Measurements from ENCODE around the gene DUSP8.

The DUSP8 gene

DNA sequence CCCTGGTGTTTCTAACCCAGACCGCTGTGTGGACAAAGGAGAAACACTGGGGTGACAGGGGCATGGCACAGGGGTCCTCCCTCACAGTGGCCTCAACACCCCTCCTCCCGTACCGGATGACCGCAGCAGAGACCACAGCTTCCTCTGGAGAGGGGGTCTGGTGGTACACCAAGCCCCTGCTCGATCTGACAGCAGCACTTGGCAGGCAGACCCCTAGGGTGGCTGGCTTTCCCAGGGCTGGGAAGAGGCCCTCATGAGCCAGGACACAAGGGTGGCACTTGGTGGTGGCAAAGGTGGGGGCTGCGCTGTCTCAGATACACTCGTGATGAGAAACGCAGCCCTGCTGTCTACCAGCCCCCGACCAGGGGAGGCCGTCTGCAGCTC lies 38.7 kb downstream of the DUSP8 start:
- no peak for DNase-seq (ENCODE audit: low read depth in 2 of 3, low spot score in 1 of 3)

DNA sequence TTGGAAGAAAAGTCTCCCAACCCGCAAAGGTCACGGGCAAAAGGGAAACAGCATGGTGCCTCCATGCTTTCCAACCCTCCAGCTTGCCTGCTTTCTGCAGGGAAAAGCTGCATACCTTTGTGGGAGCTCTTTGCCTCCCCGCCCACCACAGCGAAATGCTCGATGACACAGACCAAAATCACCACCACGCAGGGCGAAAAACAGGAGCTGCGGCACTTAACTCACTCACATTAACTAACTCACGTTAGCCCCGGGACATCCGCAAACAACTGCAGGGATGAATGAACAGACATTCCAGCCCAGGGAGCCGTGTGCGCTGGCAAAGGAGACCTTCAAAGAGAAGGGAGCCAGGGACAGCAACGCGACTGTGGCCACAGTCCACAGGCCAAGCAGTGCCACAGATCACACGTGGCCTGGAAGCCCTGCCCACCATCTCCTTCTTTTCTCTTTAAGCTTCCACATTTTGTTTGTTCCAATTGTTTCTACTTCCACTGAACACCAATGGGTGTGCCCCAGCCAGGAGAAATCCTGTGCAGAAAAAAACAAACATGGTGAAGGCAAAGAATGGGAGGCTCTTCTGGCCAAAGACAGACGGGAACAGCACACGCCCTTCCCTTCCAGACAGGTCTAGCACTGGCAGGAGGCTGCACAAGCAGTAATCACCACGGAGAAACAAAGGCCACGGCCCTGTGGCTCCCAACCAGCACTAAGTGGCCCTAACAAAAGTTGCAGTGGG lies 39.3 kb downstream of the DUSP8 start:
- no peak for DNase-seq (ENCODE audit: low read depth in 2 of 3, low spot score in 1 of 3)

DNA sequence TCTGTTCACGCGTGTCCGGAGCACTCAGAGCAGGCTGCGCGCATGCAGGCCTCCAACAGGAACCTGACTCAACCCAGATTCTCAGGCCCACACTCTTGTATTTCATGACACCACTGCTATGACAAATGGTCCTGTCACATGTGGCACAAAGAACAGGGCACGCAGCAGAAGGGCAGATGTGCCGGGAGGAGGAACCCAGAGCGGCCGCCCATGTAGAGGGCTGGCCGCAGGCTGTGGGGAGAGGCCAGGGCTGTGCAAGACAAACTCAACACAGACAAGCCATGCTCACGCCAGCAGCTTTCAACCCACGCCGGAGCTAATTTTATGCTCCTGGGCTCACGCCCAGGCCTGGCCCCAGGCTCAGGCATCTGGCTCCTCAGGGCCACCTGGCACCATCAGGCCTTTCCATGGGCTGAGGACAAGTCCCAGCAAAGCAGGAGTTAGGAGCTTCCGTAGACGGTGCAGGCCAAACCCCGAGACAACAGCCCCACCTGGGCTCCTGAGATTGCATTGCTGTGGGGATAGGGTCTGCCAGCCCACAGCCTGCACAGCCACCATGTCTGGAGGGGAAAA lies 40.0 kb downstream of the DUSP8 start:
- no peak for DNase-seq (ENCODE audit: low read depth in 2 of 3, low spot score in 1 of 3)

DNA sequence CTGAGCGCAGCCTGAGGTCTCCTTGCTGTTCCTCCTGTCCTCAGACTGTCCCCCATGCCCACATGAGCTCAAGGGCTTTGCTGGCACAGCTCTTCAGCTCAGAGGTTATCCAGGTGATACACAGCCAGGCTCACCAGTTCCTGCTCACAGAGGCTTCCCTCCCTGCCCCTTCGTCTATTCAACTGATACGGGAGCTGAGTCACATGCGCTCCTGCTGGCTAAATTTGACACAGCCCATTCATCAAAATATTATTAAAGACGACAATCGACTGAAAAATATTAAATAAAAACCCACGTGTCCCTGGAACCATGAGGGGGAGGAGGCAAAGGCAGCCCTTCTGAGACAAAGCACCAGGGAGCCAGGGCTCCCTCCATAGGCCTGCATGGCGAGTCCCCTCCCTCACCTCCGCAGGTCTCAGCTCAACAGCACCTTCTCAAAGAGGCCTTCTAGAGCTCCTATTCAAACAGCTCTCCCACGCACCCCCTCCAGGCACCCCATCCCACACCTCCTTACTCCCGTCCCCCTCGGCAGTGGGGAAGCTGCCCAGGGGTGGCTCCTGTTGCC lies 40.5 kb downstream of the DUSP8 start:
- DNase-seq (ENCODE audit: low read depth in 2 of 3, low spot score in 1 of 3): no peak

DNA sequence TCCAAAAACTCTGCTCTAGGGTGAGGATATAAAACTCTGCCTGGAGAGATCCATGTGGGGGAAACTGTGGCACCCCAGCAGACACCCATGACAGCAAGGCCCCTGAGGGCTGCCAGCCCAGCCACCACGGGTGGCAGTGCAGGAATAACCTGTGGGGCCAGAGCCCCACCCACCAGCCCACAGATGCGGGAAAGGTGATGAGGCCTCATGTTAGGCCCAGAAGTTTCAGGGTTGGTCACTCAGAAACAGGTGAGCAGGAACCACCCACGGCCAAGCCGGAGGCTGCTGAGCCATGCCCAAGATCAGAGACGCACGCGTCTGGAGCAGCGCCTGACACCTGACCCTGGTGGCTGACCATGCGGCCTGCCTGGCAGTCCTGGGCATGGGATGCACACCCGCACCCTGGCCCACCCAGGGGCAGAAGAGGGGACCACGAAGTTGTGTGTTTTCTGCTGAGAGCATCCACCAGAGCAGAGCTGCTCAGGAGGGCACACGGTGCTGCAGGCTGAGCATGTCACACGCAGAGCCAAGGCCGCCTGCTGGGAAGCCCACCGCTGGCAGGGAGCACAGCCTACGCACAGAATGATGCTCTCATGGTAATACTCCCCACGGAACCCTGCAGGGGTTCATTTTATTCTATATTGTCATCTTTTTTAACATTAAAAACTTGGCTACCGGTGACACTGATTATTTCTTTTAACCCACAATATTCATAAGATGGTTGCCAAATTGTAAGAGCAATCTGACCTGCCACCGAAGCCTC lies 41.2 kb downstream of the DUSP8 start:
- DNase-seq (ENCODE audit: low read depth in 2 of 3, low spot score in 1 of 3): no peak

DNA sequence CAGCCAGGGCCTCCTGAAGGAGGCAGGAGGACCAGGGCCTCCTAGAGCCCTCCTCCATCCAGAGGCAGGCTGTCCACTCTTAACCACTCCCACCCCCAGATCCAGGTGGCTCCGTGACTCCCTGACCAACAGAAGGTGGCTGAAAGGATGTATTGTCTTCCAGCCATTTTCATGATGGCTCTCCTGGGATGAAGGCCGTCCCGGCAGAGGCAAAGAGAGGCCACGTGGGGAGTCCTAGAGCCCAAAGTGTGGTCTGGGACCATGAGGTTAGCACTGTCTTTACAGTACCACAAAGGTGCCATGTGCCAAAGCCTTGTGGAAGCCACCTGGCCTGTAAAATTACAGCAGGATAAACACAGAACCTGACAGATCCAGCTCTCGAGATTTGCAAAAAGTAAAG lies 42.3 kb downstream of the DUSP8 start:
- no peak for DNase-seq (ENCODE audit: low read depth in 2 of 3, low spot score in 1 of 3)

DNA sequence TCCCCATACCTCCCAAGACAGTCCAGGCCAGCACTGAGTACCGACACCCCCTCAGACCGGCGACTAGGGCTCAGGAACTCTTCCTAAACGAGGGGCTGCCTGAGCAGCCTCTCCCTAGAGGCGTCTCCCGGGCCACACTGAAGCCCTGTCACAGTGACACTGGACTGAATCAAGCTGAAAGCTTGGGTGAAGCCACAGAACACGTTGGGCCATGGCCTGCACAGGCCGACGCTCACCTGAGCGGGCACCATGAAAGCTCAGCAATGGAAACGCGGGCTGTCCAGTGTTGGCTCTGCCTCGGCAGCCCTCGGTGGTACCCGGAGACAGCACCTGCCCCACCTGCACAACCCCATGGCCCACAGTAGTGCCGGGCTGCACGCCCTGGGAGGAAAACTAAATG lies 42.8 kb downstream of the DUSP8 start:
- DNase-seq (ENCODE audit: low read depth in 2 of 3, low spot score in 1 of 3): no peak

DNA sequence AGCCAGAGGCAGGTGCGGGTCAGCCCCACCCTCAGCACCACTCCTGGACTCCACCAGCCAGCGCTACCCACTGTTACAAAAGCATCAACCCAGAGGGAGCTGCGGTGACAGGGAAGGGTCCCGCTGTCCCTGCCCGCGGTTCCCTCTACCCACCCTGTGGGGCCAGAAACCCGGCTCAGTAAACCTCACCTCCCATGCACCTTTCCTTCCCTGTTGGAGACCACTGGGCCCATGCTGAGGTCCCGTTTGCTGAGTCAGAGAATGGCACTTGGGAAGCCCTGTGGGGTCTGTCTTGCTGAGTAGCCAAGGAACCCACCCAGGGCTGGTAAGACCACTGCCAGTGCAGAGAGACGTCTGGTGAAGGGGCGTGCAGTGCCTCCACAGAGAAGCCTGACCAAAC lies 43.4 kb downstream of the DUSP8 start:
- no peak for DNase-seq (ENCODE audit: low read depth in 2 of 3, low spot score in 1 of 3)

DNA sequence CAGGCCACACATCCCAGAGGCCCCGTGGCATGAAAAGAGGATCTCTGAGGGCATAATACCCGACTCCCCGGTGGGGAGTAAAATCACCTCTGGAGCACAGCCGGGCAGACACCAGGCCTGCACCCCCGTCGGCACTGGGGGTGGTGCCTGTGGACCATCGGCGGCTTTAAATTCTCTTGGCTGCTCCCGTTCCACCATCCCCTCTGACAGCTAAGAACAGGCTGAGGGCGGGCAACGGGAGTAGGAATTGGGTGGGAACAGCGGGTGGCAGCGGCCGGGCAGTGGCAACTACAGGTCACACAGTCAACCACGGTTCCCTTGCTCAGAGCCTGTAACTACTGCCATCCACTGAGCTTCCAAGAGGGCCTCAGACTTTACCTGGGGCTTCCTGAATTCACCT lies 45.3 kb downstream of the DUSP8 start:
- no peak for DNase-seq (ENCODE audit: low read depth in 2 of 3, low spot score in 1 of 3)

DNA sequence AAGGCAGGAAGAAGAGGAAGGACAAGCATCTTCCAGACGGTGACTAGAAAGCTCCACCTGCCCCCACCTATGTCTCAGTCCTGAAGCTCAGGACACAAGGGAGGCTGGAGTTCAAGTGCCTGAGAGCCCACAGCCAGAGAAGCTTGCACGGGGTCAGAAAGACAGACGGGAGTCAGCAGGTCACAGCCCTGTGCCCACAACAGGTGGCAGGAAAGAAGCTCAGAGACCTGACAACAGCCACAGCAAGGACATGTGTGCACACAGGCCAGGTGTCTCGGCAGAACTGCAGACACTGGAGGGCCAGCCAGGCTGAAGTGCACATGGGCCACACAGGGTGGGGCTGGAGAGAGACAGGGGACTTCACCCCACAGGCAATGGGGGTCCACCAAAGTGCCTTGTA lies 48.3 kb downstream of the DUSP8 start:
- DNase-seq (ENCODE audit: low read depth in 2 of 3, low spot score in 1 of 3): no peak

DNA sequence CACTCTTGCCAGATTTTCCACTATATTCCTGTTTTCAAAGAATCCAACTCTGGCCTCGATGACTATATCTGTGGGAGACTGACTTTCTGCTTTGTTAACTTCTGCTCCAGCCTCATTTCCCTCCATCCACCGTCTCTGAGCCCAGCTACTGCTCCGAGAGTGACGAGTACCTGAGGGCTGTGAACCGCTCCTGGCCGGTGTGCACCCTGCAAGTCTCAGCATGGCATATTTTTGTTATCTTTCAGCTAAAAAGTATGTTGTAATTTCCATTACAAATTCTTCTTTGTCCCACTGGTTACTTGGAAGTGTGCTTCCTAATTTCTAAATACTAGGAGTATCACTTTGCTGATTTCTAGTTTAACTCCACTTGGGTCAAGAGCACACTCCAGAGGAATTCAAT lies 49.0 kb downstream of the DUSP8 start:
- no peak for DNase-seq (ENCODE audit: low read depth in 2 of 3, low spot score in 1 of 3)

DNA sequence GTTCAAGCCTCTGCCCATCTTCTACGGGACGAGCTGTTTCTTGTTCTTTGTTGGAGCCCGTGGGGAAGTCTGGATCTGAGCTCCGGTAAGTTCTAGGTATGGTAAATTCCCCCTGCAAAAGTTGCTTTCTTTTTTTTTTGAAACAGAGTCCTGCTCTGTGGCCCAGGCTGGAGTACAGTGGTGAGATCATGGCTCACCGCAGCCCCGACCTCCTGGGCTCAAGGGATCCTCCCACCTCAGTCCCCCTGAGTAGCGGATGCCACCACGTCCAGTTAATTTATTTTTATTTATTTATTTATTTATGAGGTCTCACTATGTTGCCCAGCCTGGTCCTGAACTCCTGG lies 50.0 kb downstream of the DUSP8 start:
- no peak for DNase-seq (ENCODE audit: low read depth in 2 of 3, low spot score in 1 of 3)

DNA sequence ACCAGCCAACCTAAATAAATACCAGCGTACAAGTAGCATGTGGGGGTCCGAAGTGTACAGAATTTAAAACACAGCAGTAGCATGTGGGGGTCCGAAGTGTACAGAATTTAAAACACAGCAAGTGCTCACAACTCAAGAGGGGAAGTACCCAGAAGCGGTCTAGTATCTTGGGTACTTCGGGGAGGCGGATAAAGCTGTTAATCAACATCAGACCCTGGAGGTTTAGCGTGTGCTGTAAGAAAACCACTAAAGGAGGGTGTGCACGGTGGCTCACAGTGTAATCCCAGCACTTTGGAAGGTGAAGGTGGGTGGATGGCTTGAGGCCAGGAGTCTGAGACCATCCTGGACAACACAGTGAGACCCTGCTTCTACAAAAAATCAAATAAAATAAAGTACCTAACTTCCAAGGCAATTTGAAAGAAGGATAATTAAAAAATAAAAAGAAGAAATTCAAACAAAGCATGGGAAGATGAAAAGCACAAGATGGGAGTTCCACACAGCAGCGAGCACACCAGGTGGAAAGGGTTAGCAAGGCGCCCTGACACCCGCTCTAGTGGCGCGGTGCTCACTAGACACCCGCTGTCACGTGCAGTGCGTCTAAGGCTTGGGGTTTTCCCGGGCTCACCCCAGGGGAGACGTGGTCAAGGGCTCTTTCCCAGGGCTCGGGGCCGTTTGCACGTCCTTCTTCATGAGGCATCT lies 50.5 kb downstream of the DUSP8 start:
- DNase-seq (ENCODE audit: low read depth in 2 of 3, low spot score in 1 of 3): no peak

DNA sequence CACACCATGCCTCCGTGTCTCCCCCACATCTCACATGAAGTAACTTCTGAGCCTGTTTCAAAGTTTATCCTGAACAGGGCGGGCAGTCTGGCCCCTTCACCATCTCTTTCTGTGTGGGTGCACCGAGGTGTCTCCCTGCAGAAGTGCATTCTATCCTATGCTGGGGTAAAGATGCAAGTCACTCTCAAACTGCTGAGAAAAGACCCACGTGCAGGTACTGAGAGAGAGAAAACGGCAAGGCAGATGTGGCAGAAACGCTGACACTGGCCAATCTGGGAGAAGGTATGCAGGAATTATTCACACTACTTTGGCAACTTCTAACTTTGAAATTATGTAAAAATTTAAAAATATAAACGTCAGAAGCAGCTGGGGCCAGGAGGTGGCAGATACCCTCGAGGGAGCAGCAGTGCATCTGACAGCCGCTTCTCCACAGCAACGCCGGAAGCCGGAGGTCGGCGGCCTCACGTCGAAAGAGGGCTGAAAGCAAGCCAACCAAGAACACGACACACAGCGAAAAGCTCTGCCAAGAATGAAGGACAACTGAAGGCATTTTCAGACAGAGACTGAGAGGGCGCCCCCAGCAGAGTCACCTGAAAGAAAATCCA lies 51.3 kb downstream of the DUSP8 start:
- no peak for DNase-seq (ENCODE audit: low read depth in 2 of 3, low spot score in 1 of 3)

DNA sequence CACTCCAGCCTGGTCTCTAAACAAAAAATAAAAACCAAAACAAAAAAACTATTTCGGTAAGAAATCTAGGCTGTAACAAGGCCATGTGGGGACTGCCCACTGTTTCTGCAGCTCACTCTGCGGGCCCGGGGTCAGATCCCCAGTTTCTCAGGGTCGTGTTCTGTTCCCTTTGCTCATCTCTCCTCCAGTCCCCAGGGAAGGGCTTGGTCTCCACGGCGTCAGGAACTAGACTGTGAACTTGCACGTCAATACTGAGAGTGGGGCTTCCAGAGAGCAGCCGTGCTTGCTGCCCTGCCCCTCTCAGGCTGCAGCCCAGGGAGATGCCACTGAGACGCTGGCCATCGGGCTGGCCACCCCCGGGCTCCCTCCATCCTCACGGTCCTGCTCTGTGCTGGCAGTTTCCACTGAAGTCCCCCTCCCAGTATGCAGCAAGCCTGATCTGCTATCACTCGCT lies 51.8 kb downstream of the DUSP8 start:
- no peak for DNase-seq (ENCODE audit: low read depth in 2 of 3, low spot score in 1 of 3)

DNA sequence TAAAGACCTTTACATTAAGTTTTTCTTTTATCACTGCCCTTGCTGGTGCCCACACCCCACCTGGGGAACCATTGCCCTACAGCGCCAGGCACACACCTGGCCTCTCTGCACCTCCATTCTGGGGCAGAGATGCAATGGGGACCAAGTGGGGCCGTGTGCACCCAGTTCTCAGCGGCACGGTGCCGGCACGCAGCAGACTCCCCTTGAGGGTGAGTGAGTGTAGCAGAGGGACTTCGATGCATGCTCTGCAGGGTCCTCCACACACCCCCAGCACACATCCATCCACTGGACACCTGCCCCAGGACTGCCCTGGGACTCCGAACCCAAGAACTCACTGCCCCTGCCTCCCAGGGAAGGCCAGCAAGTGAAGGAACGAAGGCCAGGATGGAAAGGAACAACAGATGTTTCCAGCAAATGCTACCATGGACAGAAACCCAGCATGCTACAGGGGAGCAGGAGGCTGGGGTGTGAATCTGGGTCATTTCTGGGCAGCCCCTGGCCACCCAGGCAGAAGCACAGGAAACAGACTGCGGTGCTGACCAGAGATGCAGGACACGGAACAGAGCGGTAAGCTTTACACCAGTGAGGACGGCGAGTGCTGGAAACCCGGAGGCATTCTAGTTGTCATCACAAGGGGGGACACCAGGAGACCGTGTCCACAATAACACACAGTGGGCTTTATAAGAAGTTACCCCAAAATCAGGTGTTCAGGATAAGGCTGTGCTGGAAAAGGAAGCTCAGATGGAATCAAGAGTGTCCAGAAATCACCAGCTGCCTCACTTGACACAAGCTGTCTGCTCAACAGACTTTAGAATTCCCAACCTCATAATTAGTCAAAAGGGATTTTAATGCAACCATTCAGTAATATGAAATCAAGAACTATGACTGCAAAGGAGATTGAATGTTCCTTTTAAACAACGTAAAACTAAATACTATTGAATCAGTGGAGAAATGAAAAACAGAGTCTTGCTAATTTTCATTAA lies 52.8 kb downstream of the DUSP8 start:
- no peak for DNase-seq (ENCODE audit: low read depth in 2 of 3, low spot score in 1 of 3)

DNA sequence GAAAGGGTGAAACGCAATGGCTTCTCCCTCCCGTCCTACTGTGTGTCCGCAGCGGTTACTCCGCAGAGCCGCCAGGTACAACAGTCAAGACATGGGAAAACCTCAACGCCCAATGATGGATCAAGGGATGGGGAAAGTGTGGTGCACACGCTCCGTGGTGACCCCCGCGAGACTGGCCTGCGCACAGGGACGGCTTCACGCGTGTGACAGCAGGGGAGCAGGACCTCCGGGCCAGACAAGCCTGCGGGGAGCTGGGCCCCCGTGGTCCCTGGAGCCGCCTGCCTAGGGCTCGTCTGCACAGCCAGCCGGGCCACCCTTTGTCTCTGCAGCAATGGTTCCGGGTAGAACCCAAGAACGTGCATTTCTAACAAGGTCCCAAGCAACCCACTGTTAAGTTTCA lies 53.8 kb downstream of the DUSP8 start:
- DNase-seq (ENCODE audit: low read depth in 2 of 3, low spot score in 1 of 3): no peak

DNA sequence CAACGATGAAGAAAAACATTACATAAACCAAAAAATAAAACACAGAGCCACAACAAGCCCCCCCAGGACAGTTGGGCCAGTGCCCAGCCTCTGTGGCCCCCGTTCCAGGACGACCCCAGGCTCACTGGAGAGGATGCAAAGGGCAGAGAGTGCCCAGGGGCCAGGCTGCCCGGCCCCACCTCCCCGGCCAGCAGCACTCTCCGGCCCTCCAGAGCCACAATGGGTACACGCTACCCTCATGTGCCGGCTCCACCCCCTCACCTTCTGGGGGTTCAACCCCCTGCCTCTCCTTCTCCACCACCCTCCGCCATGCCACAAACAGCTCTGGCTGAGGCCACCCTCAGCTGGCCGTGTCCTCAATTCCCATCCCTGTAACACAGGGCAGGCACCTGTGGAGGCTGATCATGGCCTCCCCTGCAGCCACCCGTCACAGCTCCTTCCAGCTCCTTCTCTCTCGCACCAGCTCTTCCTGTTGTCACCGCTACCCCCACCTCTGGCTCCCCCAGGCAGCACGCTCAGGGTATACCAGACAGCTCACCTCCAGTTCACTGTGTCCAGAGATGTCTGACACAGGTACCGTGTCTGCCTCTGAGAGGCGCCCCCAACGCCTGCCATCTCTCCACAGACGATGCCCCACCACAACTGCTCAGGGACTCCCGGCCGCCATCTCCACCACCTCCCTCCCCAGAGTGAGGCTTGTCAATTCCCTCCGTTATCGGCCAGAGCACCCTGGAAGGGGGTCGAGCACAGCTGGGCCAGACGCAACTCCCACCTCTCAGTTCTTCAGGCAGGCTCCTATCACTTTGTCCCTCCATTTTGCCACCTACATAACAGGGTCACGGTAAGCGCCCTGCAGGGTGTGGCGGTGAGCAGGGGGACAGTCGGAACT lies 54.7 kb downstream of the DUSP8 start:
- DNase-seq (ENCODE audit: low read depth in 2 of 3, low spot score in 1 of 3): no peak
